PC-9 (cell line): Measurements from ENCODE around the gene GBGT1.

Experiments used
- EZH2 ChIP-seq: fragments of 200-600 bp; sonication (generic); IDR thresholded peaks from 2 replicates; pipeline ENCODE4 v1.8.0; 2017; ENCODE audit warnings: antibody characterized with exemption, low read depth
- TF ChIP-seq, protein P1 (sequence below): fragments of 200-600 bp; sonication (generic); conservative IDR thresholded peaks from 2 replicates; pipeline ENCODE4 v1.6.1; 2017; ENCODE audit warnings: mixed run types, antibody characterized with exemption, mild to moderate bottlenecking, moderate library complexity

DNA sequence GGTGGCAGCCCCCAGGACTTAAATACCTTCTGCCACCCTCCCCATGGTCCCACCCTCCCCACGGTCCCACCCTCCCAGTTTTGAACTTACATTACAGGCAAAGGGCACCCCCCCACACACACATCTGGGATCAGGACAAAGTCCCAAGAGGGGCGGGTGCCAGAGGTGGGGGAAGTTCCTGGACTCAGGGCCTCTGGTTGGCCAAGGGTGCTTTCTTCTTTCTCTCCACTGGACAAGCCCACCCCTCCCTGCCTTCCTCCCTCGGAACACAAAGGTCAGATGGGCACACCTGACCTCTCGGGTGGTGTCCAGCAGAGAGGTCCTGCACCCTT lies 23.6 kb downstream of the GBGT1 start:
- TF ChIP-seq, protein P1, sequence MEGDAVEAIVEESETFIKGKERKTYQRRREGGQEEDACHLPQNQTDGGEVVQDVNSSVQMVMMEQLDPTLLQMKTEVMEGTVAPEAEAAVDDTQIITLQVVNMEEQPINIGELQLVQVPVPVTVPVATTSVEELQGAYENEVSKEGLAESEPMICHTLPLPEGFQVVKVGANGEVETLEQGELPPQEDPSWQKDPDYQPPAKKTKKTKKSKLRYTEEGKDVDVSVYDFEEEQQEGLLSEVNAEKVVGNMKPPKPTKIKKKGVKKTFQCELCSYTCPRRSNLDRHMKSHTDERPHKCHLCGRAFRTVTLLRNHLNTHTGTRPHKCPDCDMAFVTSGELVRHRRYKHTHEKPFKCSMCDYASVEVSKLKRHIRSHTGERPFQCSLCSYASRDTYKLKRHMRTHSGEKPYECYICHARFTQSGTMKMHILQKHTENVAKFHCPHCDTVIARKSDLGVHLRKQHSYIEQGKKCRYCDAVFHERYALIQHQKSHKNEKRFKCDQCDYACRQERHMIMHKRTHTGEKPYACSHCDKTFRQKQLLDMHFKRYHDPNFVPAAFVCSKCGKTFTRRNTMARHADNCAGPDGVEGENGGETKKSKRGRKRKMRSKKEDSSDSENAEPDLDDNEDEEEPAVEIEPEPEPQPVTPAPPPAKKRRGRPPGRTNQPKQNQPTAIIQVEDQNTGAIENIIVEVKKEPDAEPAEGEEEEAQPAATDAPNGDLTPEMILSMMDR = no peak
- no peak for TF ChIP-seq EZH2
